Astrocyte (in vitro differentiated cells and primary cell): ENCODE results near the gene MGMT.

Experiments
- CTCF ChIP-seq: IDR thresholded peaks from 2 replicates; pipeline ENCODE4 v1.5.1; 2011; ENCODE audit warnings: low read depth, mild to moderate bottlenecking, inconsistent platforms, low read length, moderate library complexity; ENCODE audit not compliant: insufficient read depth
- EZH2 ChIP-seq: IDR thresholded peaks from 2 replicates; pipeline ENCODE4 v1.6.1; 2012; ENCODE audit warnings: mild to moderate bottlenecking, low read length, inconsistent platforms; ENCODE audit not compliant: insufficient read depth

GRCh38 chr10:129730272-129730992, 263.4 kb downstream of the MGMT start:
- TF ChIP-seq CTCF (no peak), EZH2 (no peak)
